Measurements from ENCODE around the gene ATP5F1D. TPM values are rescaled to one million over a fixed set of nuclear protein-coding genes. Genes with fewer than 3 reads are reported as not detected.

ATP5F1D gene
- total and polyA plus RNA-seq, 7 experiments from 2014 or later = 90.6 to 302 (median 114) TPM

DNA sequence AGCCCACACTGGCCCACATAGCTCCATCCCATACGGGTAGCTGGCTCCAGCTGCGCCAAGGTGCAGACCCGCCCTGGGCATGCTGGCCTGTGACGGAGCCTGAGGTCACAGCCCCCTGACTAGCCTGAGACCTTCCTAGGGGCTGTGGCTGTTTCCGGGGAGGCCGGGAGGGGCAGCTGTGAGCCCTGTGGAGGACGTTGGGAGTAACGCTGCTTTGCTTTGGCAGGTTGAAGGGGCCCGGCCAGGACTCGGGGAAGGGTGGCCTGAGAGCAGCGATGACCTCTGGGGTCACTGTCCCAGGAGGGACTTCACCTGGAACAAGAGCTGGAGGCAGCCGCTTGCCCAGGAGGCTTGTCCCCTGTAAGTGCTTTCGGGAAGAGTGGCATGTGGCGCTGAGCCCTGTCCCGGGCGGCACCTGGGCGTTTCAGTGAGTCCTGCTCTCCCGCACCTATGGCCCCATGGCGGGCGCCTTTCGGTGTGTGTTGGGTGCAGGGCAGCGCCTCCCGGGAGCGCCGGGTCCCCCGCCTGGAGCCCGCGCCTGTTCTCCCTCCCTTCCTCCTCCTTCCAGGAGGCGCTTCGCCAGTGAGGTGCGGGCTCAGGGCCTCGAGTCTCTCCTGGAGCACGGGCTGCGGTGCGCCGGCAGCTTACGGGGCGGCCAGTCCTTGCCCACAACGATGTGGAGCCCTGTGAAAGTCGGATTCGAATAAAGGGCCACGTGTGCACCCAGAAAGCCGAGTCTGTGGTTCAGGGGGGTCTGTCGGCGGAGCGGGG lies 32.7 kb downstream of the ATP5F1D start:
- peak overlapping the region; percentile 46 for H3K4me3 ChIP-seq (ENCODE audit: low read length)
- H3K27ac ChIP-seq (ENCODE audit: low read depth, low read length) = peak overlapping the region; percentile 93
- H3K27me3 ChIP-seq (ENCODE audit: control insufficient read depth in 2 of 2, insufficient read depth in 2 of 2, low read length in 2 of 2) = no peaks in the 10 kb centered on the region
- peaks cover 55 to 65% of the 10 kb centered on the region in 2 donors for H3K4me1 ChIP-seq (ENCODE audit: control insufficient read depth in 2 of 2, insufficient read depth in 2 of 2, low read length in 2 of 2)
- H3K36me3 ChIP-seq (ENCODE audit: control insufficient read depth in 2 of 3, insufficient read depth in 3 of 3, low read length in 3 of 3) = peaks cover 39 to 63% (median 42%) of the 10 kb centered on the region in 3 experiments
- CTCF ChIA-PET = no interaction called here
- H3K27ac Mint-ChIP-seq = peak overlapping the region in 8 of 9 donors; percentile 53 to 90 (median 80)
- peaks cover 40 to 57% (median 50%) of the 10 kb centered on the region in 7 donors for H3K4me1 Mint-ChIP-seq
- peaks cover 0 to 42% (median 23%) of the 10 kb centered on the region in 5 donors for H3K36me3 Mint-ChIP-seq
- peak in 1 of 9 donors; percentile 25 for DNase-seq
- ATAC-seq = no peak
- intact Hi-C loops (cut with micrococcal nuclease) = loop anchor here in 1 of 2 donors (2.0 kb wide), 2 partner anchors 13 to 253 kb away; partner anchors contain the start of genes RNU6-2 and TMEM259
- POLR2A ChIA-PET = interaction anchor here (0.6 to 6.6 kb wide), 8 partner anchors 10 to 296 kb away, joined by 3 to 60 read pairs (median 4); partner anchors contain the start of gene ATP5F1D
- H3K9me3 Mint-ChIP-seq = peaks cover 0 to 13% (median 0%) of the 10 kb centered on the region in 11 donors
- no peaks in the 10 kb centered on the region for H3K27me3 Mint-ChIP-seq
- no peaks in the 10 kb centered on the region for H3K9me3 ChIP-seq (ENCODE audit: control insufficient read depth in 2 of 3, low read length in 3 of 3)
- peak overlapping the region; percentile 47 to 92 (median 70) for H3K4me3 Mint-ChIP-seq

DNA sequence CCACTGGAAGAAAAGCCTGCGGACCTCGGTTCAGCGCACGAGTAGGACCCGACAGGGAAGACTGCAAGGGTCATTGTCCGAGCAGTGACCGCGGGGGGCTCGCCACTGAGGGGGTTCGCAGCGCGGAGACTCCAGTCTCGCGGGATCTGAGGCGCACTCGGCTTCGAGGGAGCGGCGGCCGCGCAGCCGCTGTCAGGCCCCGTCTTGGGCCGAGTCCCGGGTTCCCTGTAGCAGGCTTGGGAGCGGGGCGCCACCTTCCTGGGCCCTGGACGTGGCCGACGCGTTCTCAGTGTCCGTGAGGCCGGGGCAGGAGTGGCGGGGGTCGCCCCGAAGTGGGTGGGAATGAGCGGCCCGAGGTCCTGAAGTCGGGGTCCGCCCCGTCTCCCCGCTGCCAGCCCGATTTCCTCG lies 33.3 kb downstream of the ATP5F1D start:
- peak overlapping the region; percentile 46 for H3K4me3 ChIP-seq (ENCODE audit: low read length)
- no peaks in the 10 kb centered on the region for H3K27me3 Mint-ChIP-seq
- peaks cover 43 to 60% (median 53%) of the 10 kb centered on the region in 7 donors for H3K4me1 Mint-ChIP-seq
- ATAC-seq (no peak), DNase-seq (no peak)
- H3K36me3 Mint-ChIP-seq = peaks cover 0 to 46% (median 23%) of the 10 kb centered on the region in 5 donors
- ChIA-PET CTCF (interaction anchor here (1.0 kb wide), 2 partner anchors 8 to 30 kb away, joined by 4 to 7 read pairs; no protein-coding TSS in a partner anchor), POLR2A (interaction anchor here (0.5 to 6.6 kb wide), 22 partner anchors 9 to 613 kb away, joined by 3 to 60 read pairs (median 4); partner anchors contain the start of gene ATP5F1D)
- no peaks in the 10 kb centered on the region for H3K27me3 ChIP-seq (ENCODE audit: control insufficient read depth in 2 of 2, insufficient read depth in 2 of 2, low read length in 2 of 2)
- no peaks in the 10 kb centered on the region for H3K9me3 ChIP-seq (ENCODE audit: control insufficient read depth in 2 of 3, low read length in 3 of 3)
- H3K4me1 ChIP-seq (ENCODE audit: control insufficient read depth in 2 of 2, insufficient read depth in 2 of 2, low read length in 2 of 2) = peaks cover 52 to 65% of the 10 kb centered on the region in 2 donors
- peaks cover 39 to 68% (median 42%) of the 10 kb centered on the region in 3 experiments for H3K36me3 ChIP-seq (ENCODE audit: control insufficient read depth in 2 of 3, insufficient read depth in 3 of 3, low read length in 3 of 3)
- peaks cover 0 to 11% (median 0%) of the 10 kb centered on the region in 11 donors for H3K9me3 Mint-ChIP-seq
- H3K27ac Mint-ChIP-seq = peak overlapping the region in 5 of 9 donors; percentile 12 to 95 (median 86)
- intact Hi-C loops (cut with micrococcal nuclease) = loop anchor here (1.0 to 5.0 kb wide), 10 partner anchors 14 to 537 kb away; partner anchors contain the start of genes DAZAP1 (in 2 of the 2), RPS15 (in 2 of the 2), ATP8B3 (in 1 of the 2) and GAMT (in 1 of the 2)
- peak overlapping the region in 9 of 10 donors; percentile 36 to 92 (median 59) for H3K4me3 Mint-ChIP-seq
- peak overlapping the region; percentile 93 for H3K27ac ChIP-seq (ENCODE audit: low read depth, low read length)

DNA sequence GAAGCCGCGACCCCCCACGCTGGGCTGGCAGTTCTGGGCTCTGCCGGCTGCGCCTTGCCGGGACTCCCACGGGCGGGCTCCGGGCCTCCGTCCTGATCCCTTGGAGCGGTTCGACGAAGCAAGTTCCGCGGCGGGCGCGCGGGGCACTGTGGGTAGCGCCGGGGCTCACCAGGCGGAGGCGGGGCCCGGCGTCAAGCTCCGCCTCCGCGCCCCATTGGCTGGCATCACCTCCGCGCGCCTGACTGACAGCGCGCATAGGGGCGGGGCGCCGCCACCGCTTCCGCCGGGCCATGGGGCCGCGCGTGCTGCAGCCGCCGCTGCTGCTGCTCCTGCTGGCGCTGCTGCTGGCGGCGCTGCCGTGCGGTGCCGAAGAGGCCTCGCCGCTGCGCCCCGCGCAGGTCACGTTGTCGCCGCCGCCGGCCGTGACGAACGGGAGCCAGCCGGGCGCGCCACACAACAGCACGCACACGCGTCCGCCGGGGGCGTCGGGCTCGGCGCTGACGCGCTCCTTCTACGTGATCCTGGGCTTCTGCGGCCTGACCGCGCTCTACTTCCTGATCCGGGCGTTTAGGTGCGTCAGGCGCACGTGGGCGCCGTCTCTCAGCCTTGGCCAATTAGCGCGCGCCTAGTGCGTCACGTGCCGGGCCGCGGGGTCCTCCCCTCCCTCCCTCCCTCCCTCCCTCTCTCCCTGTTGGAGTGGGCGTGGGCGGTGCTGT lies 33.9 kb downstream of the ATP5F1D start, which contains the start of gene FAM174C:
Gene FAM174C, plus strand, starts transcription at position 271 of the 716 bp plus-strand sequence. Its CDS starts 20 bp downstream, at position 291.
- ATAC-seq (peak; percentile 90), DNase-seq (peak; percentile 90 to 97 (median 96))
- no peaks in the 10 kb centered on the region for H3K27me3 ChIP-seq (ENCODE audit: control insufficient read depth in 2 of 2, insufficient read depth in 2 of 2, low read length in 2 of 2)
- peak within 1 kb of the TSS; percentile 75 for H3K4me3 ChIP-seq (ENCODE audit: low read length)
- Mint-ChIP-seq H3K4me1 (peaks cover 40 to 60% (median 48%) of the 10 kb centered on the region in 7 donors), H3K27me3 (no peaks in the 10 kb centered on the region), H3K36me3 (peaks cover 0 to 49% (median 20%) of the 10 kb centered on the region in 5 donors), H3K27ac (peak within 1 kb of the TSS; percentile 62 to 98 (median 95)), H3K4me3 (peak within 1 kb of the TSS; percentile 79 to 93 (median 88)), H3K9me3 (peaks cover 0 to 8% (median 0%) of the 10 kb centered on the region in 11 donors)
- H3K9me3 ChIP-seq (ENCODE audit: control insufficient read depth in 2 of 3, low read length in 3 of 3) = no peaks in the 10 kb centered on the region
- H3K27ac ChIP-seq (ENCODE audit: low read depth, low read length) = peak within 1 kb of the TSS; percentile 93
- H3K4me1 ChIP-seq (ENCODE audit: control insufficient read depth in 2 of 2, insufficient read depth in 2 of 2, low read length in 2 of 2) = peaks cover 46 to 60% of the 10 kb centered on the region in 2 donors
- POLR2A ChIA-PET = interaction anchor here (0.5 to 6.6 kb wide), 22 partner anchors 10 to 614 kb away, joined by 3 to 60 read pairs (median 4); partner anchors contain the start of gene ATP5F1D
- H3K36me3 ChIP-seq (ENCODE audit: control insufficient read depth in 2 of 3, insufficient read depth in 3 of 3, low read length in 3 of 3) = peaks cover 37 to 71% (median 41%) of the 10 kb centered on the region in 3 experiments
- intact Hi-C loops (cut with micrococcal nuclease) = loop anchor here (1.0 to 5.0 kb wide), 10 partner anchors 15 to 537 kb away; partner anchors contain the start of genes DAZAP1 (in 2 of the 2), RPS15 (in 2 of the 2), ATP8B3 (in 1 of the 2) and GAMT (in 1 of the 2)
- CTCF ChIA-PET = interaction anchor here (1.0 kb wide), 2 partner anchors 9 to 31 kb away, joined by 4 to 7 read pairs; no protein-coding TSS in a partner anchor

DNA sequence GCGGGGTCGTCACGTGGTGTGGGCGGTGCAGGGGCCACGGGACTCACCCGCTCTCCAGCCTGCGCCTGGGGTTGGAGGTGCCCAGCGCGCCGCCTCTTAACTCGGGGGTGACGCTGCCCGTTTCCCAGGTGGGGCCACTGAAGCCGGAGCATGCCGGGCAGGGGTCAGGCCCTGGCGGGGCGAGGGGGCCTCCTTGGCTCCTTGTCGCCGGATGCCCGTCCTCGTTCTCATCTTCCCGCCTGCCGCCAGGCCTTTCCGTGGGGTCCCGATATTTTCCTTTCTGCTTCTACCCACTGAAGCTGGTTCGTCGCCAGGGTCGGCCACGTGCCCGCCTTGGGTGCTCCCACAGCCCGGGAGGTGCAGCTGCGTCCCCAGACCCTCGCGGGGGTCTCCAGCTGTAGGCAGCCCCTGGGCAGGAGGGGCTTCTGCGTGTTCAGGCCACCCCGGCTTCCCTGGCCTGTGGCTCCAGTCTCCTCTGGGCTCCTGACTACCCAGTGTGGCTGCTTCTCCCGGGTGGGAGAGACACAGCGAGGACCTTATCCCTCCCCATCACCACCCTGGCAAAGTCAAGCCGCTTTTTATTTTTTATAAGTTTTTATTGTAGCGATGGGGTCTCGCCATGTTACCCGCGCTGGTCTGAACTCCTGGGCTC lies 34.6 kb downstream of the ATP5F1D start:
- ATAC-seq (no peak), DNase-seq (no peak)
- no peaks in the 10 kb centered on the region for H3K27me3 ChIP-seq (ENCODE audit: control insufficient read depth in 2 of 2, insufficient read depth in 2 of 2, low read length in 2 of 2)
- peak overlapping the region; percentile 79 to 93 (median 88) for H3K4me3 Mint-ChIP-seq
- peak overlapping the region; percentile 93 for H3K27ac ChIP-seq (ENCODE audit: low read depth, low read length)
- peaks cover 0 to 6% (median 0%) of the 10 kb centered on the region in 11 donors for H3K9me3 Mint-ChIP-seq
- no peaks in the 10 kb centered on the region for H3K9me3 ChIP-seq (ENCODE audit: control insufficient read depth in 2 of 3, low read length in 3 of 3)
- H3K36me3 ChIP-seq (ENCODE audit: control insufficient read depth in 2 of 3, insufficient read depth in 3 of 3, low read length in 3 of 3) = peaks cover 30 to 68% (median 34%) of the 10 kb centered on the region in 3 experiments
- H3K4me3 ChIP-seq (ENCODE audit: low read length) = peak overlapping the region; percentile 75
- no peaks in the 10 kb centered on the region for H3K27me3 Mint-ChIP-seq
- peaks cover 34 to 55% (median 42%) of the 10 kb centered on the region in 7 donors for H3K4me1 Mint-ChIP-seq
- H3K4me1 ChIP-seq (ENCODE audit: control insufficient read depth in 2 of 2, insufficient read depth in 2 of 2, low read length in 2 of 2) = peaks cover 40 to 53% of the 10 kb centered on the region in 2 donors
- H3K36me3 Mint-ChIP-seq = peaks cover 0 to 43% (median 17%) of the 10 kb centered on the region in 5 donors
- POLR2A ChIA-PET = interaction anchor here (1.4 to 6.6 kb wide), 5 partner anchors 10 to 107 kb away, joined by 7 to 60 read pairs (median 14); no protein-coding TSS in a partner anchor
- intact Hi-C loops (cut with micrococcal nuclease) = loop anchor here (1.0 to 5.0 kb wide), 10 partner anchors 15 to 536 kb away; partner anchors contain the start of genes DAZAP1 (in 2 of the 2), RPS15 (in 2 of the 2), ATP8B3 (in 1 of the 2) and GAMT (in 1 of the 2)
- H3K27ac Mint-ChIP-seq = peak overlapping the region; percentile 65 to 98 (median 95)
- CTCF ChIA-PET = no interaction called here

DNA sequence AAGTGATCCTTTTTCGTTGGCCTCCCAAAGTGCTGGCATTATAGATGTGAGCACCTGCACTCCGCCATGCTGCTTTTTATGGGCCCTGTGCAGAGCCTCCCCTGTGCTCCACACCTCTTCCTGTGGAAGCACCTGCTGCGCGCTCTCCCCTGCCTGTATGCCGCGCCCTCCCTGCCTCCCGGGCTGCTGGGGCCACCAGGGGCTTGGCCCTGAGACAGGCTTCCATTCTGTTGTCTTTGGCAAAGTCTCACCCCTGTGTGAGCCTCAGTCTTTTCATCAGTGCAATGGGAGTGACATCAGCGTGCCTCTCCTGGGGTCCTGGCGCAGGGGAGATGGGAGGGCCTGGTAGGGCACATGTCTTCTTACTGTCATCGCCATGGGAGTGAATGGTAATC lies 35.1 kb downstream of the ATP5F1D start:
- Histone ChIP-seq H3K27ac (ENCODE audit: low read depth, low read length) (peak overlapping the region; percentile 93), H3K9me3 (ENCODE audit: control insufficient read depth in 2 of 3, low read length in 3 of 3) (no peaks in the 10 kb centered on the region), H3K36me3 (ENCODE audit: control insufficient read depth in 2 of 3, insufficient read depth in 3 of 3, low read length in 3 of 3) (peaks cover 25 to 63% (median 29%) of the 10 kb centered on the region in 3 experiments), H3K4me1 (ENCODE audit: control insufficient read depth in 2 of 2, insufficient read depth in 2 of 2, low read length in 2 of 2) (peaks cover 34 to 48% of the 10 kb centered on the region in 2 donors), H3K27me3 (ENCODE audit: control insufficient read depth in 2 of 2, insufficient read depth in 2 of 2, low read length in 2 of 2) (no peaks in the 10 kb centered on the region), H3K4me3 (ENCODE audit: low read length) (peak overlapping the region; percentile 75)
- peaks cover 31 to 51% (median 37%) of the 10 kb centered on the region in 7 donors for H3K4me1 Mint-ChIP-seq
- H3K27ac Mint-ChIP-seq = peak overlapping the region; percentile 65 to 98 (median 95)
- DNase-seq (peak in 4 of 9 donors; percentile 37 to 58 (median 44)), ATAC-seq (no peak)
- peaks cover 0 to 6% (median 0%) of the 10 kb centered on the region in 11 donors for H3K9me3 Mint-ChIP-seq
- intact Hi-C loops (cut with micrococcal nuclease) = loop anchor here in 1 of 2 donors (5.0 kb wide), 2 partner anchors 76 to 316 kb away; partner anchors contain the start of gene MBD3
- H3K36me3 Mint-ChIP-seq = peaks cover 0 to 38% (median 17%) of the 10 kb centered on the region in 5 donors
- H3K27me3 Mint-ChIP-seq = peaks cover 0 to under 1% (median 0%) of the 10 kb centered on the region in 5 donors
- POLR2A ChIA-PET = interaction anchor here (1.8 to 6.6 kb wide), 3 partner anchors 11 to 32 kb away, joined by 14 to 60 read pairs (median 14); no protein-coding TSS in a partner anchor
- CTCF ChIA-PET = no interaction called here
- peak overlapping the region; percentile 79 to 93 (median 88) for H3K4me3 Mint-ChIP-seq
